ENCODE results near the gene GOLGA3. TPM values are rescaled to one million over a fixed set of nuclear protein-coding genes. Genes with fewer than 3 reads are reported as not detected.
"Not testable (repeated sequence)": the region's sequence is repeated elsewhere in the genome, so short reads cannot be mapped to it uniquely, and the experiment has no call there.

Gene GOLGA3
- total RNA-seq, 1 donor from 2014 or later = 68.1 TPM

GRCh38 chr12:132788375-132789098 is 40.1 kb downstream of the GOLGA3 start:
- no peaks in the 10 kb centered on the region for H3K27me3 Mint-ChIP-seq
- H3K27ac Mint-ChIP-seq = no peak overlapping the region
- DNase-seq = no peak
- H3K9me3 Mint-ChIP-seq = no peaks in the 10 kb centered on the region
- intact Hi-C loops (cut with micrococcal nuclease) = no loop called here
- H3K4me3 Mint-ChIP-seq = no peak overlapping the region
- H3K36me3 Mint-ChIP-seq (ENCODE audit: low read depth) = peaks cover 64% of the 10 kb centered on the region
- no peaks in the 10 kb centered on the region for H3K4me1 Mint-ChIP-seq

- DNase-seq = no peak
- intact Hi-C loops (cut with micrococcal nuclease) = no loop called here
- no peak overlapping the region for H3K27ac Mint-ChIP-seq
- no peaks in the 10 kb centered on the region for H3K4me1 Mint-ChIP-seq
- H3K9me3 Mint-ChIP-seq = no peaks in the 10 kb centered on the region
- peaks cover 68% of the 10 kb centered on the region for H3K36me3 Mint-ChIP-seq (ENCODE audit: low read depth)
- no peaks in the 10 kb centered on the region for H3K27me3 Mint-ChIP-seq
- no peak overlapping the region for H3K4me3 Mint-ChIP-seq
Measured at GRCh38 chr12:132787877-132788276, 40.8 kb downstream of the GOLGA3 start.

GRCh38 chr12:132786192-132786591 is 42.5 kb downstream of the GOLGA3 start:
- Mint-ChIP-seq H3K4me3 (no peak overlapping the region), H3K27me3 (no peaks in the 10 kb centered on the region), H3K4me1 (no peaks in the 10 kb centered on the region), H3K9me3 (no peaks in the 10 kb centered on the region), H3K36me3 (ENCODE audit: low read depth) (peaks cover 68% of the 10 kb centered on the region), H3K27ac (no peak overlapping the region)
- DNase-seq = no peak
- intact Hi-C loops (cut with micrococcal nuclease) = no loop called here

GRCh38 chr12:132784580-132784979 is 44.1 kb downstream of the GOLGA3 start:
- no peaks in the 10 kb centered on the region for H3K9me3 Mint-ChIP-seq
- no peak for DNase-seq
- intact Hi-C loops (cut with micrococcal nuclease) = no loop called here
- no peak overlapping the region for H3K4me3 Mint-ChIP-seq
- no peaks in the 10 kb centered on the region for H3K4me1 Mint-ChIP-seq
- H3K27ac Mint-ChIP-seq = no peak overlapping the region
- peaks cover 70% of the 10 kb centered on the region for H3K36me3 Mint-ChIP-seq (ENCODE audit: low read depth)
- no peaks in the 10 kb centered on the region for H3K27me3 Mint-ChIP-seq

GRCh38 chr12:132783917-132784531 is 44.6 kb downstream of the GOLGA3 start:
- intact Hi-C loops (cut with micrococcal nuclease) = no loop called here
- H3K4me1 Mint-ChIP-seq = no peaks in the 10 kb centered on the region
- no peak overlapping the region for H3K27ac Mint-ChIP-seq
- no peaks in the 10 kb centered on the region for H3K27me3 Mint-ChIP-seq
- H3K36me3 Mint-ChIP-seq (ENCODE audit: low read depth) = peaks cover 70% of the 10 kb centered on the region
- DNase-seq = no peak
- H3K4me3 Mint-ChIP-seq = no peak overlapping the region
- H3K9me3 Mint-ChIP-seq = no peaks in the 10 kb centered on the region

- DNase-seq = no peak
- Mint-ChIP-seq H3K36me3 (ENCODE audit: low read depth) (peaks cover 62% of the 10 kb centered on the region), H3K4me3 (no peak overlapping the region), H3K27me3 (no peaks in the 10 kb centered on the region), H3K27ac (no peak overlapping the region), H3K9me3 (no peaks in the 10 kb centered on the region), H3K4me1 (no peaks in the 10 kb centered on the region)
- intact Hi-C loops (cut with micrococcal nuclease) = no loop called here
Measured at GRCh38 chr12:132781938-132782337, 46.7 kb downstream of the GOLGA3 start.

GRCh38 chr12:132779781-132780353 is 48.8 kb downstream of the GOLGA3 start:
- Mint-ChIP-seq H3K4me3 (no peak overlapping the region), H3K4me1 (no peaks in the 10 kb centered on the region), H3K27me3 (no peaks in the 10 kb centered on the region), H3K9me3 (no peaks in the 10 kb centered on the region), H3K36me3 (ENCODE audit: low read depth) (peaks cover 64% of the 10 kb centered on the region), H3K27ac (peak overlapping the region; percentile 20)
- intact Hi-C loops (cut with micrococcal nuclease) = no loop called here
- DNase-seq = no peak

- H3K36me3 Mint-ChIP-seq (ENCODE audit: low read depth) = peaks cover 62% of the 10 kb centered on the region
- no peak overlapping the region for H3K27ac Mint-ChIP-seq
- H3K4me1 Mint-ChIP-seq = no peaks in the 10 kb centered on the region
- no peaks in the 10 kb centered on the region for H3K27me3 Mint-ChIP-seq
- no peaks in the 10 kb centered on the region for H3K9me3 Mint-ChIP-seq
- intact Hi-C loops (cut with micrococcal nuclease) = no loop called here
- no peak for DNase-seq
- no peak overlapping the region for H3K4me3 Mint-ChIP-seq
Measured at GRCh38 chr12:132777614-132778013, 51.1 kb downstream of the GOLGA3 start.

- Mint-ChIP-seq H3K4me3 (no peak overlapping the region), H3K36me3 (ENCODE audit: low read depth) (peaks cover 62% of the 10 kb centered on the region), H3K9me3 (no peaks in the 10 kb centered on the region), H3K27ac (no peak overlapping the region), H3K4me1 (peaks cover 3% of the 10 kb centered on the region), H3K27me3 (no peaks in the 10 kb centered on the region)
- intact Hi-C loops (cut with micrococcal nuclease) = no loop called here
- DNase-seq = no peak
Measured at GRCh38 chr12:132776816-132777568, 51.7 kb downstream of the GOLGA3 start.

- H3K9me3 Mint-ChIP-seq; H3K27me3 Mint-ChIP-seq; H3K4me1 Mint-ChIP-seq; H3K27ac Mint-ChIP-seq; intact Hi-C loops (cut with micrococcal nuclease); H3K4me3 Mint-ChIP-seq; DNase-seq: not testable (repeated sequence)
- H3K36me3 Mint-ChIP-seq (ENCODE audit: low read depth) = peaks cover 62% of the 10 kb centered on the region
Measured at GRCh38 chr12:132776230-132776625, 52.4 kb downstream of the GOLGA3 start.

GRCh38 chr12:132775502-132776229 is 53.0 kb downstream of the GOLGA3 start:
- intact Hi-C loops (cut with micrococcal nuclease) = no loop called here
- Mint-ChIP-seq H3K9me3 (no peaks in the 10 kb centered on the region), H3K4me3 (no peak overlapping the region), H3K27ac (no peak overlapping the region), H3K27me3 (no peaks in the 10 kb centered on the region), H3K36me3 (ENCODE audit: low read depth) (peaks cover 61% of the 10 kb centered on the region), H3K4me1 (peaks cover 12% of the 10 kb centered on the region)
- DNase-seq = no peak

- no peak overlapping the region for H3K4me3 Mint-ChIP-seq
- H3K36me3 Mint-ChIP-seq (ENCODE audit: low read depth) = peaks cover 57% of the 10 kb centered on the region
- no peaks in the 10 kb centered on the region for H3K27me3 Mint-ChIP-seq
Measured at GRCh38 chr12:132774646-132775275, 53.9 kb downstream of the GOLGA3 start.

GRCh38 chr12:132774159-132774558 is 54.5 kb downstream of the GOLGA3 start:
- no peak for DNase-seq

More at GRCh38 chr12:132774646-132775275, 53.9 kb downstream of the GOLGA3 start:
- Mint-ChIP-seq H3K27ac (no peak overlapping the region), H3K9me3 (no peaks in the 10 kb centered on the region), H3K4me1 (peaks cover 14% of the 10 kb centered on the region)
- no peak for DNase-seq
- intact Hi-C loops (cut with micrococcal nuclease) = no loop called here

More at GRCh38 chr12:132774159-132774558, 54.5 kb downstream of the GOLGA3 start:
- Mint-ChIP-seq H3K27ac (no peak overlapping the region), H3K9me3 (no peaks in the 10 kb centered on the region), H3K4me3 (no peak overlapping the region), H3K4me1 (peaks cover 15% of the 10 kb centered on the region), H3K27me3 (no peaks in the 10 kb centered on the region), H3K36me3 (ENCODE audit: low read depth) (peaks cover 57% of the 10 kb centered on the region)
- intact Hi-C loops (cut with micrococcal nuclease) = no loop called here

Data from activated CD4-positive, alpha-beta T cell treated with anti-CD3 and anti-CD28 coated beads, Interleukin-2, amount 10 ng/mL, durations not matched to agents 24 days and 14 days (primary cell).